Muscle layer of colon (tissue), 2 donors: ENCODE results near the gene CXCL17.

Source experiments
- H3K27ac ChIP-seq: one replicate; pipeline ENCODE4 v1.7.0; 2013; ENCODE audit warnings: low read depth, mild to moderate bottlenecking, low read length, moderate library complexity
- H3K27me3 ChIP-seq, 2 donors: one replicate each; pipeline ENCODE4 v1.7.0; 2013; ENCODE audit warnings: low read length in 2 of 2, mild to moderate bottlenecking in 2 of 2; ENCODE audit not compliant: insufficient read depth in 2 of 2, control insufficient read depth in 1 of 2
- H3K36me3 ChIP-seq: one replicate; pipeline ENCODE4 v1.7.0; 2013; ENCODE audit warnings: mild to moderate bottlenecking, low read length; ENCODE audit not compliant: insufficient read depth
- H3K4me1 ChIP-seq: one replicate; pipeline ENCODE4 v1.7.0; 2013; ENCODE audit warnings: mild to moderate bottlenecking, low read length; ENCODE audit not compliant: insufficient read depth
- H3K4me3 ChIP-seq, 2 donors: one replicate each; pipeline ENCODE4 v1.7.0; 2013; ENCODE audit warnings: low read length in 2 of 2, low read depth in 1 of 2, mild to moderate bottlenecking in 1 of 2, moderate library complexity in 1 of 2
- H3K9ac ChIP-seq: one replicate; pipeline ENCODE4 v1.7.0; 2013; ENCODE audit warnings: low read length
- H3K9me3 ChIP-seq: one replicate; pipeline ENCODE4 v1.7.0; 2013; ENCODE audit warnings: mild to moderate bottlenecking, low read length
- donor health status: abdominal sarcoma.
- donor health status: Adenocarcinoma of cecum.

CXCL17 gene

GRCh38 chr19:42422092-42422900, 20.4 kb downstream of the CXCL17 start:
- Histone ChIP-seq H3K27ac (no peak overlapping the region), H3K4me1 (peaks cover 5% of the 10 kb centered on the region), H3K9ac (no peak overlapping the region), H3K4me3 (peak overlapping the region in 1 of 2 donors; percentile 23), H3K9me3 (no peaks in the 10 kb centered on the region), H3K36me3 (no peaks in the 10 kb centered on the region), H3K27me3 (peaks cover 0 to 21% of the 10 kb centered on the region in 2 donors)

- H3K4me1 ChIP-seq = peaks cover 5% of the 10 kb centered on the region
- no peaks in the 10 kb centered on the region for H3K36me3 ChIP-seq
- no peak overlapping the region for H3K27ac ChIP-seq
- no peak overlapping the region for H3K9ac ChIP-seq
- H3K9me3 ChIP-seq = no peaks in the 10 kb centered on the region
- no peak overlapping the region for H3K4me3 ChIP-seq
- peaks cover 0 to 21% of the 10 kb centered on the region in 2 donors for H3K27me3 ChIP-seq
These were observed 21.1 kb downstream of the CXCL17 start for GRCh38 chr19:42421591-42422031.

GRCh38 chr19:42421101-42421500, 21.6 kb downstream of the CXCL17 start:
- no peak overlapping the region for H3K9ac ChIP-seq
- no peaks in the 10 kb centered on the region for H3K36me3 ChIP-seq
- peaks cover 5% of the 10 kb centered on the region for H3K4me1 ChIP-seq
- H3K27ac ChIP-seq = no peak overlapping the region
- no peak overlapping the region for H3K4me3 ChIP-seq
- H3K27me3 ChIP-seq = peaks cover 0 to 21% of the 10 kb centered on the region in 2 donors
- H3K9me3 ChIP-seq = no peaks in the 10 kb centered on the region

GRCh38 chr19:42420055-42420544, 22.6 kb downstream of the CXCL17 start:
- Histone ChIP-seq H3K9ac (no peak overlapping the region), H3K4me3 (no peak overlapping the region), H3K36me3 (no peaks in the 10 kb centered on the region), H3K27ac (no peak overlapping the region), H3K9me3 (no peaks in the 10 kb centered on the region), H3K4me1 (peaks cover 5% of the 10 kb centered on the region), H3K27me3 (peaks cover 0 to 21% of the 10 kb centered on the region in 2 donors)

- no peak overlapping the region for H3K4me3 ChIP-seq
- H3K9ac ChIP-seq = no peak overlapping the region
- no peak overlapping the region for H3K27ac ChIP-seq
- peaks cover 5% of the 10 kb centered on the region for H3K4me1 ChIP-seq
- no peaks in the 10 kb centered on the region for H3K9me3 ChIP-seq
- no peaks in the 10 kb centered on the region for H3K36me3 ChIP-seq
- peaks cover 0 to 14% of the 10 kb centered on the region in 2 donors for H3K27me3 ChIP-seq
These were observed 23.4 kb downstream of the CXCL17 start for GRCh38 chr19:42419309-42419708.

GRCh38 chr19:42412661-42413076, 30.1 kb downstream of the CXCL17 start:
- Histone ChIP-seq H3K36me3 (no peaks in the 10 kb centered on the region), H3K9me3 (no peaks in the 10 kb centered on the region), H3K4me3 (no peak overlapping the region), H3K27ac (no peak overlapping the region), H3K4me1 (no peaks in the 10 kb centered on the region), H3K27me3 (no peaks in the 10 kb centered on the region), H3K9ac (no peak overlapping the region)

- Histone ChIP-seq H3K27me3 (no peaks in the 10 kb centered on the region), H3K4me3 (no peak overlapping the region), H3K36me3 (no peaks in the 10 kb centered on the region), H3K4me1 (no peaks in the 10 kb centered on the region), H3K9ac (no peak overlapping the region), H3K27ac (no peak overlapping the region), H3K9me3 (no peaks in the 10 kb centered on the region)
These were observed 30.5 kb downstream of the CXCL17 start for GRCh38 chr19:42412227-42412626.

- H3K4me1 ChIP-seq = no peaks in the 10 kb centered on the region
- no peak overlapping the region for H3K9ac ChIP-seq
- no peaks in the 10 kb centered on the region for H3K36me3 ChIP-seq
- H3K27ac ChIP-seq = no peak overlapping the region
- H3K9me3 ChIP-seq = no peaks in the 10 kb centered on the region
- H3K4me3 ChIP-seq = no peak overlapping the region
- no peaks in the 10 kb centered on the region for H3K27me3 ChIP-seq
These were observed 31.1 kb downstream of the CXCL17 start for GRCh38 chr19:42411581-42412178.

- Histone ChIP-seq H3K4me1 (no peaks in the 10 kb centered on the region), H3K4me3 (no peak overlapping the region), H3K9me3 (no peaks in the 10 kb centered on the region), H3K27me3 (no peaks in the 10 kb centered on the region), H3K36me3 (no peaks in the 10 kb centered on the region), H3K9ac (no peak overlapping the region), H3K27ac (no peak overlapping the region)
These were observed 32.4 kb downstream of the CXCL17 start for GRCh38 chr19:42410371-42410770.

GRCh38 chr19:42409477-42409876, 33.3 kb downstream of the CXCL17 start:
- H3K4me3 ChIP-seq = no peak overlapping the region

GRCh38 chr19:42407816-42408175, 35.0 kb downstream of the CXCL17 start:
- Histone ChIP-seq H3K27ac (no peak overlapping the region), H3K27me3 (no peaks in the 10 kb centered on the region), H3K9me3 (no peaks in the 10 kb centered on the region), H3K9ac (no peak overlapping the region), H3K36me3 (no peaks in the 10 kb centered on the region), H3K4me3 (no peak overlapping the region), H3K4me1 (no peaks in the 10 kb centered on the region)

More at GRCh38 chr19:42409477-42409876, 33.3 kb downstream of the CXCL17 start:
- H3K4me1 ChIP-seq = no peaks in the 10 kb centered on the region
- no peaks in the 10 kb centered on the region for H3K27me3 ChIP-seq
- H3K9ac ChIP-seq = no peak overlapping the region
- H3K27ac ChIP-seq = no peak overlapping the region
- H3K36me3 ChIP-seq = no peaks in the 10 kb centered on the region
- H3K9me3 ChIP-seq = no peaks in the 10 kb centered on the region
